Stimulated activated CD4-positive, alpha-beta T cell treated with anti-CD3 and anti-CD28 coated beads, Interleukin-2, amount 100 ng/mL, for 48 hours (primary cell): ENCODE data around the gene SLC29A1.

Experiments
- DNase-seq, 2 donors: peaks; one replicate each; pipeline ENCODE4 v3.0.0-alpha.2; 2020

Gene SLC29A1

DNA sequence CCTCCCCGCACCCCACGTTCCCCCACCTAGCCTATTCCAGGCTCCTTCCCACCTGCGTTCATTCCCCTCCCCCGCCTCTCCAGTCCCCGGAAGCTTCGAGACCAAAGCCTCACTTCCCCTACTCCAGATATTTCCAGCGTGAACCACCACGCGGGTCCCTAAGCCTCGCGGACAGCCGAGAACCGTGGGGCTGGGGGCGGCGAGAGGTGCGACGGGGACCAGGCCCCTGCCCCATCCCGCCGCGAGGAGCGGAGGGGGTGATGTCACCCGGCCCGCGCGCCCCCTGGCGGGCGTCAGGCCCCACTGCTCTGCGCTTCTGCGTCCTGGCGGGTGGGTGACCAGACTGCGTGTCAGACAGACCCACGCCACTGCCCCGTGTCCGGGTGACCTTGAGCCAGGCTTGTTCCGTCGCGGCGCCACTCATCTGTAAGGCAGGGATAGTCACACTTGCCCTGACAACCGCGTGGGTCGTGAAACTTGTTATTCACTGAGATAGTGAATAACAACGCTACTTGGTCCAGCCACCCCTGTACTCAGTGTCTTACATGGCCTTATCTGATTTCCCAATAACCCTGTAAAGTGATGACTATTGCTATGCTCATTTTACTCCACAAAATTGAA lies 14.5 kb downstream of the SLC29A1 start:
- DNase-seq: peak; percentile 75 to 78

DNA sequence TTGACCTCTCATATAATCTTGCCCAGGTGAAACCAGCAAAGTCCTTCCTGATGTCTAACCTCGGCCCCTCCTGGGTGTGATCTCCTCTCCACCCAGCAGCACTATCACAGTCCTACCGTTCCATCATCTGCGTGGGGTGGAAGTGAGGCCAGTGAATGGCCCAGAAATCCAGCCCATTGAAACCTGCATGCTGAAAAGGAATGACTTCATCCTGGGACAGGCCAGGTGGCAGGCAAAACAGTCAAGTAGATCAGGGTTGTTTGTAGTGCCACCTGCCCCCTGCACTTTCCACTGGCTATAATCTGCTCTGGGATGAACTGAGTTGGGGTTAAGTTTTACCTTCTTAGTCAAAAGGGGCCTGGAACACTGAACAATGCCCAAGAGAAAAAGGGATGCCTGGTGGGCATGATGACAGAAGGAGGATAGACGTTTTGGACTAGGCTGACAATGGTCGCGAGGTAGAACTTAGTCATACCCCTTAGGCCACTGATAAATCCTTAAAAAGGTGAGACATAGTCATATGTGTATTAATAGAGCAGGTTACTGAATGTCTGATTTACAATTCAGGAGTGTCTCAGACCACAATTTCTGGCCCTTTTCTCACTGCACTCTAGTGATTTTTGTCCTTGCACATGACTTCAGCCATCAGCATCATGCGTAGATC lies 15.4 kb downstream of the SLC29A1 start:
- DNase-seq: no peak

DNA sequence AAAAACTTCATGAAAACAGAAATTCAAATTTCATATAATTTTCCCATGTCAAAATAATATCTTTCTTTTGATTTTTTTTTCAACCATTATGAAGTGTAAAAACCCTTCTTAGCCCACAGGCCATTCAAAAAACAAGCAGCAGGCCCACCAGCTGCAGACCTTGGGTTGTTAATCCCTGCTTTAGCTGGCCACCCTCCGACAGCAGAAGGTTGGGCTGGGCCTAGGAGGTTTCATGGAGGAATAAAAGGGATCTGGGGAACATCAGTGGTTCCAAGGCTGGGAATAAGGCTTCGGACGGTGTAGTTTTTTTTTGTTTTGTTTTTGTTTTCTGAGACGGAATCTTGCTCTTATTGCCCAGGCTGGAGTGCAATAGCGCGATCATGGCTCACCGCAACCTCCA lies 19.9 kb downstream of the SLC29A1 start:
- DNase-seq: no peak

DNA sequence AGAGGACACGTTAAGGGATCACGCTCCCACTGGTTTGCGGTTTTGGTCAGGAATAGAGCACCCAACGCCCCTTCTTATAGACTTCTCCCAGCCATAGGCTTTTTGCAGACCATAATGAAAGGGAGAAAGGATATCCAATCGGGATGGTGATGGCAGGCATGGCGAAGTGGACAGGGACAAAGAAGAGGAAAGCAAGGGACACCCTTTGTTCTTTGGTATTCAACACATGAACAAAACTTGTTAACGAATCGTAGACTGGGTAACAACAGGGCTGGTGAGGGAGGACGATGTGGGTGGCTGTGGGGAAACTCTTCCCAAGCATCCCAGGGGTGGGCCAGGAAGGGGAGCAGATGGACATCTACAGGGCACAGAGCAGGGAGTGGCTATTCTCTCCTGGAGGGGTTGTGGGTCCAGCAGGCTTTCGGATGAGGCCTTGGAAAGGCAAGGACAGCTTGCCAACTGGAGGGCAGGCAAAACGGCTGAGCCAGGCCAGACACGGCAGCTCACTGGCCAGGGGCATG lies 22.1 kb downstream of the SLC29A1 start:
- no peak for DNase-seq

DNA sequence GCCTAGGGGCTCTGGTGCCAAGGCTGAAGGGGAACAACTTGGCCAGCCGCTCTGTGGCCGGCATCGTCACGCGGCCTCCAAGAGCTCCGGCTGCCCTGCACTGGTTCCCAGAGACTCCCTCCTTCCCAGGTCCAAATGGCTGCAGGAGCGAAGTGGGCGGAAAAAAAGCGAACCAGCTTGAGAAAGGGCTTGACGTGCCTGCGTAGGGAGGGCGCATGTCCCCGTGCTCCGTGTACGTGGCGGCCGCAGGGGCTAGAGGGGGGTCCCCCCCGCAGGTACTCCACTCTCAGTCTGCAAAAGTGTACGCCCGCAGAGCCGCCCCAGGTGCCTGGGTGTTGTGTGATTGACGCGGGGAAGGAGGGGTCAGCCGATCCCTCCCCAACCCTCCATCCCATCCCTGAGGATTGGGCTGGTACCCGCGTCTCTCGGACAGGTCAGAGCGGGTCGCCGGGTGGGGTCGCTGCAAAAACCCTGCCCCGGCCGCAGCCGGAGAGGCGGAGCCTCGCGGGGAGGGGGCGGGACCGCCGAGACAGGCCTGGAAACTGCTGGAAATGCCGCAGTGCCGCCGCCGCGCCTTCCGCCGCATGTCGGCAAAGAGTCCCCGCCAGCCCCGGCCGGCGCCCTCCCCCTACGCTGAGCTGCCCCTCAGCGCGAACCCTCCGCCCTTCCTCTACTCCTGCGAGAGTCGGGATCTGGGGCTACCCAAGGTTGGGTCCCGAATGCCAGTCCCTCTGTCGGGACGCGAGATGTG lies 22.7 kb downstream of the SLC29A1 start:
- peak; percentile 84 to 85 for DNase-seq

DNA sequence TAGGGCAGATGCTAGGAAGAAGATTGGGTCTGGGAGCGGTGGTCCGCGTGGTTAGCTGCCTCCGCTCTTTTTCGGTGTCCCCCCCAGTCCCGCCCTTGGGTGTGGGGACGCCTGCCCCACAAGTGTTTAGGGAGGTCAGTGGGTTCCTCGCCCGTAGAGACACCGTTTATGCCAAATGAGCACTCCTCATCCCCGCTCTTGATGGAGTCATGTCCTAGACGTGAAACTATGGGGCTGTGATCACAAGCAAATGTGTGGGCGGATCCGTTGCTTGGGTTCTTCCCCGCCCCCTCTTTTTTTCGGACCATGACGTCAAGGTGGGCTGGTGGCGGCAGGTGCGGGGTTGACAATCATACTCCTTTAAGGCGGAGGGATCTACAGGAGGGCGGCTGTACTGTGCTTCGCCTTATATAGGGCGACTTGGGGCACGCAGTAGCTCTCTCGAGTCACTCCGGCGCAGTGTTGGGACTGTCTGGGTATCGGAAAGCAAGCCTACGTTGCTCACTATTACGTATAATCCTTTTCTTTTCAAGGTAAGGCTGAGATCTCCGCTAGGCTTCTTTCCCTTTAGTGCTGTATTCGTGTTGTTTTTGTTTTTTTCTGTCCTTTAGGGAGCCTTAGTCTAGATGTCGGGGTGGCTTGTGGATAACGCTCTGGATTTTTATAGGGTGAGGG lies 23.4 kb downstream of the SLC29A1 start, which contains the start of gene HSP90AB1:
HSP90AB1 (plus strand) TSS at position 439 of the 675 bp plus-strand sequence. CDS start 1,529 bp downstream, outside the sequence.
- DNase-seq: peak; percentile 91 to 95

DNA sequence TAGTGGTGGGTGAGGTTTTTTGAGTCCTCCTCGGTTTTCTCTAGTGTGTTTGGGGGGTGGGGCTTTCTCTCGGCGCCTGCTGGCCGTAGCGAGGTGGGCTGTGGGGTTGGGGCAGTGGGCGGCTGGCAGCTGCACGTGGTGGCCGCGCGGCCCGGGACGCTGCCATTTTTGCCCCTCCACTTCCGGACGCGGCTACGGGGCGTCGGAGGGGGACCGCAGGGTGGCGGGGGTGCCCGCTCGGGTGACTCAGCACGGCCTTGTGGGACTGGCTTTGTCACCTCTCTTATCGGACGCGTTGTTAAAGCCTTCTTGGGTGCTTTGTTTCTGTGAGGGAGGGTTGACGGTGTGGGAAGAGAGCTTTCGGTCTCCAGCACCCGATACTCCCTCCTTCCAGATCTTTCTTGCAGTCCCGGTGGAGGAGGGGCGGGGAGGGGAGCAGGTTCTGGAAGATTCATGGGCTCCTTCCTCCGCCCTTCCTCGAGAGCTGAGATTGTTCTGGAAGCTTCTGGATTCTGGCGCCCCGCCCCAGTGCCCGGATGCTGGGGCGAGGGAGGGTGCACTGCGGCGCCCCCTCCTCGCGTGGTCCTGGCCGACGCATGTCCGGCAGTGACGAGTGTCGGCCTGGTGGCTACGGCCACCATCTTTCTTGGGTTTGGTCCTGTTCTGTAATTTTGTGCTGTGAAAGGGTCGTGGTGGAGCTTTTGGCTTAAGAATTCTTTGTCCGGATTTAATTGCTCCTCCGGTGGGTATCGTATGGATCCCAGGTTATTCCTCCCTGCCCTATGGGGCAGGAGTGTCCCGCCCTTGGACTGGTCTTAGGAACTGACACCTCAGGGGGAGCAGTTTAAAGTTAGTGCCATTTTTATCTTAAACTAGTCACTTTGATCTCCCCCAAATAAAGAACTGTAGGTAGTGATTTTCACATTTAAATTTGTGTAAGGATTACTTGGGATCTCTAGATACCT lies 24.2 kb downstream of the SLC29A1 start:
- DNase-seq: peak; percentile 76 to 86

DNA sequence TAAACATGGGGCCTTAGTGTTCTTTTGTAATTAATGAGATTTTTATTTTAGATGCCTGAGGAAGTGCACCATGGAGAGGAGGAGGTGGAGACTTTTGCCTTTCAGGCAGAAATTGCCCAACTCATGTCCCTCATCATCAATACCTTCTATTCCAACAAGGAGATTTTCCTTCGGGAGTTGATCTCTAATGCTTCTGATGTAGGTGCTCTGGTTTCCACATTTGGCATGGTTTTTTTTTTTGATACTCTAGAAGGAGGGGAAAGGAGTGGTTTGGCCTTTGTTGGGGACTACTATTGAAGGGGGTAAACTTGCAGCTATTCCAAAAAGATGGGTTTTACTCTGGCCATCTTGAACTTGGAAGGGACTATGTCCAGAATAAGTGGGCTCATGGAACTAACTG lies 25.2 kb downstream of the SLC29A1 start:
- DNase-seq: no peak

DNA sequence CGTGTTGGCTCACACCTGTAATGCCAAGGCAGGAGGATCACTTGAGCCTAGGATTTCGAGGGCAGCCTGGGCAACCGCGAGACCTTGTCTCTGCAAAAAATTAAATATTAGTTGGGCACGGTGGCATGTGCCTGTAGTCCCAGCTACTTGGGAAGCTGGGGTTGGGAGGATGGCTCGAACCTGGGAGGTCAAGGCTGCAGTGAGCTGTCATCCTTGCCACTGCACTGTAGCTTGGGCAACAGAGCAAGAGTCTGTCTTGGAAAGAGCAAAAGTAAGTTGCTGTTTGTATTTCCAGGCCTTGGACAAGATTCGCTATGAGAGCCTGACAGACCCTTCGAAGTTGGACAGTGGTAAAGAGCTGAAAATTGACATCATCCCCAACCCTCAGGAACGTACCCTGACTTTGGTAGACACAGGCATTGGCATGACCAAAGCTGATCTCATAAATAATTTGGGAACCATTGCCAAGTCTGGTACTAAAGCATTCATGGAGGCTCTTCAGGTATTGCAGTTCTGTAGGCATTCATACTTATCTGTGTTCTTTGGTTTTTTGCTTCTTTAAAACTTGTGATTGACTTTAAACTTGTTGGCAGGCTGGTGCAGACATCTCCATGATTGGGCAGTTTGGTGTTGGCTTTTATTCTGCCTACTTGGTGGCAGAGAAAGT lies 25.8 kb downstream of the SLC29A1 start:
- no peak for DNase-seq

DNA sequence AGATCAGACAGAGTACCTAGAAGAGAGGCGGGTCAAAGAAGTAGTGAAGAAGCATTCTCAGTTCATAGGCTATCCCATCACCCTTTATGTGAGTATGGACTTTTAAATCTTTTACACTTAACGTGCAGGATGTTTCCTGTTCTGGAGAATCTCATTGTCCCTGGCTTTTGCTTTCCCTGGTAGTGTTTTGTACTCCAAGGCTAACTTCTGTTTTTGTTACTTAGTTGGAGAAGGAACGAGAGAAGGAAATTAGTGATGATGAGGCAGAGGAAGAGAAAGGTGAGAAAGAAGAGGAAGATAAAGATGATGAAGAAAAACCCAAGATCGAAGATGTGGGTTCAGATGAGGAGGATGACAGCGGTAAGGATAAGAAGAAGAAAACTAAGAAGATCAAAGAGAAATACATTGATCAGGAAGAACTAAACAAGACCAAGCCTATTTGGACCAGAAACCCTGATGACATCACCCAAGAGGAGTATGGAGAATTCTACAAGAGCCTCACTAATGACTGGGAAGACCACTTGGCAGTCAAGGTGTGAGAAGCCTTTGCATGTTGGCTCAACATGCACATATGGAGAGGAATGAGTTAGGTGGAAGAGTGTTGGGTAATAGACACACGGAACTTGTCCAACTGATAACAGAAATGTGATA lies 26.8 kb downstream of the SLC29A1 start:
- DNase-seq: no peak

DNA sequence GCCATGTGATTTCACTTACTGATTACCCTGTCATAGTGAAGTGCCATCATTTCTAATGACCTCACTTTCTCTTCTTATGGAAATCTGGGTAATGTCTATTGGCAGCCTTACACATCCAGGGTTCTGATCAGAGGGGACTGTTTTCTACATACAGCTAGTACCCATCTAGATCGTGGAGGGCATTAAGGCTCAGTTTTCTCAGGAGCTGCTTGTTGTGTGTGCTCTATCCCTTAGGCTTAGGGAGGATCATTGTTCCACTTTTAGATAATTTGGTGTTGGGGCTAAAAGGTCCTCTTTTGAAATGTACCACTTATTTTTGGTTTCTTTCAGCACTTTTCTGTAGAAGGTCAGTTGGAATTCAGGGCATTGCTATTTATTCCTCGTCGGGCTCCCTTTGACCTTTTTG lies 27.3 kb downstream of the SLC29A1 start:
- DNase-seq: no peak

DNA sequence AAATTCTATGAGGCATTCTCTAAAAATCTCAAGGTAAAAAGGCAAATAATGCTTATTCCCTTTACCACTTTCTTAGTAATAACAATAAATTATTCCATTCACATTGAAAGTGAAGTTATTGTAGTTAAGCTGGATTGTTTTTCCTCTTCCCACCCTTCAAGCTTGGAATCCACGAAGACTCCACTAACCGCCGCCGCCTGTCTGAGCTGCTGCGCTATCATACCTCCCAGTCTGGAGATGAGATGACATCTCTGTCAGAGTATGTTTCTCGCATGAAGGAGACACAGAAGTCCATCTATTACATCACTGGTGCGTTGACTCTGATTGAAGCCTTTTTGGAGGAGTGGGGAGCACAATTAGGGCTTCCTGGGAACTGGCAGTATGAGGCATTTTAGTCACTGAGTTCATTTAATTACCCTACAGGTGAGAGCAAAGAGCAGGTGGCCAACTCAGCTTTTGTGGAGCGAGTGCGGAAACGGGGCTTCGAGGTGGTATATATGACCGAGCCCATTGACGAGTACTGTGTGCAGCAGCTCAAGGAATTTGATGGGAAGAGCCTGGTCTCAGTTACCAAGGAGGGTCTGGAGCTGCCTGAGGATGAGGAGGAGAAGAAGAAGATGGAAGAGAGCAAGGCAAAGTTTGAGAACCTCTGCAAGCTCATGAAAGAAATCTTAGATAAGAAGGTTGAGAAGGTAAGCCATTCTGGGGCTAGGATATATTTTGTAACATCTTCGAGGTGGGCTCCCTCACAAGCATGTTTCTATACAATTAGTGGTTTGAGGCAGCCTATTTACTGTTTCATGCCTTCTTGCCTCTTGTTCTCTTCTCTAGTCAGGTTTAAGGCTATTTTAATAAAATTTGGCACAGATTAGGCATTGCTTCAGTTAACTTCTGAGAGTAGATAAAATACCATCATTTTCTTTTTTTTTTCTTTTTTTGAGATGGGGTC lies 28.5 kb downstream of the SLC29A1 start:
- no peak for DNase-seq

DNA sequence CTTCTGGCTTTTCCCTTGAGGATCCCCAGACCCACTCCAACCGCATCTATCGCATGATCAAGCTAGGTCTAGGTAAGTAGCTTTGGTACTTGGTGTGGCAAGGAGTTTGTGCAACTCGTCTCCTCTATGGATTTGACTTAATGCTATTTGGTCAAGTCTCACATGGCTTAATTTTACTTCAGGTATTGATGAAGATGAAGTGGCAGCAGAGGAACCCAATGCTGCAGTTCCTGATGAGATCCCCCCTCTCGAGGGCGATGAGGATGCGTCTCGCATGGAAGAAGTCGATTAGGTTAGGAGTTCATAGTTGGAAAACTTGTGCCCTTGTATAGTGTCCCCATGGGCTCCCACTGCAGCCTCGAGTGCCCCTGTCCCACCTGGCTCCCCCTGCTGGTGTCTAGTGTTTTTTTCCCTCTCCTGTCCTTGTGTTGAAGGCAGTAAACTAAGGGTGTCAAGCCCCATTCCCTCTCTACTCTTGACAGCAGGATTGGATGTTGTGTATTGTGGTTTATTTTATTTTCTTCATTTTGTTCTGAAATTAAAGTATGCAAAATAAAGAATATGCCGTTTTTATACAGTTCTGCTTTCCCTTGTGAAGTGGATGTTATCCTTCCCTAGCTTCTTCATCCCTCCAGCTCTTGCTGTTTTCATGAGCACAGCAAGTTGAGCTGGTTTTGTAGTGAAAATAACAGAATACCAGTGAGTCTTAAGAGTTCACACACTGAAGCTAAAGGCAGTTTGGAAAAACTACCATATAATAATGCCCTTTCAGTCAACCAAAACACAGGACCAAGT lies 30.1 kb downstream of the SLC29A1 start:
- peak; percentile 57 to 67 for DNase-seq

DNA sequence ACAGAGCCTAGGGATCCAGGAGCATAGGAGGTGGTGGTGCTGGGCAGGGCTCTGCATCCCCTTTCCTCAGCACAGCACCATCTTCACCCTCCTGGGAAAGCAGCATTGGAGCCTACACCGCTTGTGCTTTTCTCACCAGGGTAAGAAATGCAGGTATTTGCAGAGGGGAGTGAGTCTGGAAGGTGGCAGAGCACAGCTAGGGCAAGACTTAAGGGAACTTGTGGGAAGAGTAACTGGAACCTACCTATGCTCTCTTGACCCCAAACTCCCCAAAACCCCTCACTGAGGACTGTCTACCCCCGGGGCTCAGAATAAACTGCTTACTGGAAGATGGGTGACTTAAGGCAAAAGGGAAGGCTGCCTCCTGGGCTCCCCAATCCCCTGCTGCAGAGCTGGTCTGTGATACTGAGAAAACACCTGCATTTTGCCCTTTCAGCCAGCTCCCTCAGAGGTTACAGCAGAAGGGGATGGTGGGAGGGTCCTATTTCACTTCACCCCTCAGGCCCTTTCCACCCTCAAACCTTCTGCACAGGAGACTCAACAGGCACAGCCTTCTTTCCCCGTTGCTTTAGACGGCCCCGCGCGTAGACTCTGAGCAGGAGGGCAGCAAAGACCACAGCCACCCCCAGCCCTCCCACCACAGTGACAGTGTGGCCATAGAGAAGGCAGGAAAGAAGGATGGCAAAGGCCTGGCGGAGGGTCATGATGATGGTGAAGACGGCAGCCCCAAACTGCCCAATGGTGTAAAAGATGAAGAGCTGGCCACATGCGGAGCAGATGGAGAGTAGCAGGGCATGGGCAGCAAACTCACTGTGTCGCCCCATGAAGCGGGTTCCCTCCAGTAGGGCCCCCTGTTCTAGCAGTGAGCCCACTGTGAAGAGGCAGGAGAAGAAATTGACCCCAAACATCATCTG lies 31.1 kb downstream of the SLC29A1 start:
- peak in 1 of 2 donors; percentile 40 for DNase-seq

DNA sequence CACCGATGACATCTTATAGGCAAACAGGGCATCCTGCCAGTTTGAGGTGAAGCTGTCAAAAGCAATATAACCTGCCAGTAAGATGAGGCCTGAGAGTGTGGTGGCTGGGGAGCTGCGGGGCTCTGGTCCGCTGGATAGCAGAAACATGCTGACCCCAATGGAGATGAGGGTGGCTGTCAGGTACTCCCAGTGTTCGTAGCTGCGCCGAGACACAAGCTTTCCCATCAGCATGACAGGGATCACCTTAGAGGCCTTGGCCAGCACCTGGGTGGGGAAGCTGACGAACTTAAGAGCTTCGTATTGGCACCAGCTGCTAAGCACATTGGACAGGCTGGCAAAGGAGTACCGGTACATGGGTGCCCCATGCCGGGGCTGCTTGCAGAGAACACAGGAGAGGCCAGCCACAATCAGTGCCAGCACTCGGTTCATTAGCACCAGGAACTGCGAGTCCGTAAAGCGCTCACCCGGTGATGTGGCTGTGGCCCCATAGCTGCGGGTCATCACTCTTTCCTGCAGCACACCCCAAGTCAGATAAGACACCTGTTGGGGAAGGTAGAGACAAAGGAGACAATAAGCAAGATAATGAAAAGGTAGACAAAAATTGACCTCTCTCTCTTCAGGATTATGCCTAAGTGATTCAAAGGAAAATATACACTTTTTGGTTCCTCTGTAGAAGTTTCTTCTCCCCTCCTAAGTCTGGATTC lies 31.9 kb downstream of the SLC29A1 start:
- peak in 1 of 2 donors; percentile 44 for DNase-seq

DNA sequence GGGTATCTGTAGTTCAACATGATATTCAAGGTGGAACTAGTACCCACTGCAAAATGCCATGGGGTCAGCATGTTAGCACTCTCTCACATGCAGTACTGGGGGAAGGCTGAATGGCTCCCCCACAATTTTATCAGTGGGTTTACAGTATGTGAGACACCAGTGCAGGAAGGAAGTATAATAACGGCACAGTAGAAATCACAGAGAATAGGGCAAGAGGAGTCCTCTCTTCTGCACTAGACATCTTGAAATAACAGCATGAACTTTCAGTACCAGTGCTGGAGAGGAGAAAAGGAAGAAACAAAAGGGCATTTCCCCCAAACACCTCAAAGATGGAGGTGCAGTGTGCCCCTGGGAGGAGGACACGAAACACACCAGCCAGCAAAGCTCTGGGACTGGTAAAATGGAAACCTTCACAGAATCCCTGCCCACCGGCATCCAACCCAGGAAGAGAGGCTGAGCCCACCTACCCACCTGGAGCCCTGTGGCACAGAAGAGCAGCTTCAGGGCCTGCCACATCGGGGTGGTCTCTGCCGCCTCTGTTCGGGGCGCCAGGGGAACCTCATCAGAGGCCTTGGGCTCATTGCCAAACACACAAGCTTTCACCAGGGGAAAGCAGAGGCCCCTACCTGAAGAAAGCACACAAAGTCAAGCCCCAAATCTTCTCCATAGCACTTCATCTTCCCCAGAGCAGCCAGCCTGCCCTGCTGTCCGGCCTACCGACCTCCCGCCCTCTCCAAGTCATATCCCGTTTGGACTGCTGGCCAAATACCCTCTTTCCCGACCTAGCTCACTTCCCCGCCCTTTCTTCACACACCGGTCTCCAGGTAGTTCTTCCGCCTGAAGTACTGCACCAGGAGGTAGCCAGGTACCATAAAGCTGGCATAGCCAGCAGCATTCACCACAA lies 32.7 kb downstream of the SLC29A1 start:
- DNase-seq: no peak
